Stimulated activated CD8-positive, alpha-beta memory T cell treated with anti-CD3 and anti-CD28 coated beads, Interleukin-4, amount 100 ng/mL, for 48 hours (primary cell): Measurements from ENCODE around the gene PHYKPL.
A peak's percentile ranks its signal among the peaks of the same experiment; 100 is the strongest.
"Not testable (repeated sequence)": the region's sequence is repeated elsewhere in the genome, so short reads cannot be mapped to it uniquely, and the experiment has no call there.

Experiments used
- DNase-seq: peaks from one replicate; pipeline ENCODE4 v3.0.0-alpha.2; 2020

Gene PHYKPL

GRCh38 chr5:178206166-178207101 lies 26.2 kb downstream of the PHYKPL start:
- no peak for DNase-seq

- no peak for DNase-seq
These were observed 26.9 kb downstream of the PHYKPL start for GRCh38 chr5:178205749-178206047.

GRCh38 chr5:178204935-178205748 lies 27.5 kb downstream of the PHYKPL start:
- DNase-seq, result peak; percentile 86

- peak; percentile 97 for DNase-seq
These were observed 28.2 kb downstream of the PHYKPL start, which contains the start of gene HNRNPAB for GRCh38 chr5:178204182-178204934. TSS of gene HNRNPAB (plus strand) at chr5:178204533. CDS start at chr5:178204838, 305 bp downstream.

GRCh38 chr5:178203670-178204181 lies 28.9 kb downstream of the PHYKPL start:
- DNase-seq, result no peak

GRCh38 chr5:178202541-178202940 lies 30.1 kb downstream of the PHYKPL start:
- no peak for DNase-seq

- DNase-seq, result no peak
These were observed 30.7 kb downstream of the PHYKPL start for GRCh38 chr5:178201927-178202235.

GRCh38 chr5:178201221-178201926 lies 31.2 kb downstream of the PHYKPL start:
- no peak for DNase-seq

GRCh38 chr5:178199581-178200434 lies 32.8 kb downstream of the PHYKPL start:
- DNase-seq, result no peak

GRCh38 chr5:178198706-178199105 lies 33.9 kb downstream of the PHYKPL start:
- DNase-seq, result no peak

- not testable (repeated sequence) for DNase-seq
These were observed 34.5 kb downstream of the PHYKPL start for GRCh38 chr5:178198151-178198550.

GRCh38 chr5:178196986-178197385 lies 35.6 kb downstream of the PHYKPL start:
- DNase-seq, result no peak

- no peak for DNase-seq
These were observed 36.3 kb downstream of the PHYKPL start for GRCh38 chr5:178196281-178196812.

GRCh38 chr5:178194026-178194425 lies 38.6 kb downstream of the PHYKPL start:
- no peak for DNase-seq

- DNase-seq, result no peak
These were observed 39.3 kb downstream of the PHYKPL start for GRCh38 chr5:178193251-178193809.

GRCh38 chr5:178192787-178193186 lies 39.8 kb downstream of the PHYKPL start:
- no peak for DNase-seq

GRCh38 chr5:178192244-178192643 lies 40.4 kb downstream of the PHYKPL start:
- no peak for DNase-seq

GRCh38 chr5:178191661-178192060 lies 40.9 kb downstream of the PHYKPL start:
- DNase-seq, result no peak

- DNase-seq, result no peak
These were observed 43.2 kb downstream of the PHYKPL start for GRCh38 chr5:178189433-178189832.

- DNase-seq, result no peak
These were observed 45.6 kb downstream of the PHYKPL start, which contains the start of gene GMCL2 for GRCh38 chr5:178187014-178187413. TSS of gene GMCL2 (minus strand) at chr5:178187371. CDS start at chr5:178187299, 72 bp downstream.

- DNase-seq, result no peak
These were observed 46.2 kb downstream of the PHYKPL start for GRCh38 chr5:178186427-178186826.
